K562 (cell line): ENCODE data around the gene DCTD. TPM values are rescaled to one million over a fixed set of nuclear protein-coding genes. Genes with fewer than 3 reads are reported as not detected.
A peak's percentile ranks its signal among the peaks of the same experiment; 100 is the strongest.

Source experiments
- ARID3A ChIP-seq: IDR thresholded peaks from 2 replicates; pipeline ENCODE4 v1.6.1; 2012; ENCODE audit warnings: low read depth, low read length, improper control_type of control experiment, borderline replicate concordance
- ATF7 ChIP-seq: fragments of 450-650 bp; IDR thresholded peaks from 2 replicates; pipeline ENCODE4 v1.7.1; 2014; ENCODE audit warnings: mild to moderate bottlenecking, moderate library complexity
- BRD4 ChIP-seq: fragments of 200-600 bp; sonication (generic); IDR thresholded peaks from 2 replicates; pipeline ENCODE4 v1.6.1; 2017; ENCODE audit warnings: inconsistent platforms
- GABPB2 ChIP-seq: fragments of 250-450 bp; sonication (Bioruptor Pico); conservative IDR thresholded peaks from 2 replicates; pipeline ENCODE4 v1.5.1; 2021; ENCODE audit warnings: mild to moderate bottlenecking
- GTF2B ChIP-seq: IDR thresholded peaks from 2 replicates; pipeline ENCODE4 v1.6.1; 2011; ENCODE audit not compliant: insufficient read length; ENCODE audit errors: extremely low read depth
- JUND ChIP-seq, 2 experiments: IDR thresholded peaks; 2 replicates in 1 of 2; 3 replicates in 1 of 2; pipeline ENCODE4 v1.6.1; 2011; ENCODE audit warnings: borderline replicate concordance in 2 of 2, low read depth in 2 of 2, low read length in 2 of 2, improper control_type of control experiment in 1 of 2, missing biosample characterization in 1 of 2, missing genetic modification characterization in 1 of 2, missing genetic modification reagents in 1 of 2
- KAT7 ChIP-seq: sonication (generic); formaldehyde crosslinking; IDR thresholded peaks from 2 replicates; pipeline ENCODE4 v1.8.0; 2022; ENCODE audit warnings: missing genetic modification reagents, mild to moderate bottlenecking, borderline replicate concordance
- PATZ1 ChIP-seq: fragments of 250-450 bp; sonication (Bioruptor Pico); IDR thresholded peaks from 2 replicates; pipeline ENCODE4 v1.5.0; 2020; ENCODE audit warnings: mild to moderate bottlenecking, borderline replicate concordance
- PML ChIP-seq: IDR thresholded peaks from 2 replicates; pipeline ENCODE4 v1.6.1; 2012; ENCODE audit warnings: low read length, inconsistent platforms
- RBM22 ChIP-seq: fragments of 200-400 bp; formaldehyde crosslinking; IDR thresholded peaks from 2 replicates; pipeline ENCODE4 v1.6.1; 2018; ENCODE audit warnings: low read length, low read depth; ENCODE audit not compliant: poor library complexity, severe bottlenecking
- SIRT6 ChIP-seq: IDR thresholded peaks from one replicate; pipeline ENCODE4 v1.6.1; 2012; ENCODE audit warnings: low read depth, mild to moderate bottlenecking, control low read depth, inconsistent platforms, low read length, moderate library complexity
- SMAD3 ChIP-seq: fragments of 450-650 bp; formaldehyde crosslinking; conservative IDR thresholded peaks from 2 replicates; pipeline ENCODE4 v1.4.0; 2020; ENCODE audit warnings: mild to moderate bottlenecking
- ZBTB9 ChIP-seq: fragments of 450-650 bp; formaldehyde crosslinking; IDR thresholded peaks from 2 replicates; pipeline ENCODE4 v1.4.0; 2020; ENCODE audit warnings: mild to moderate bottlenecking, moderate library complexity
- ZNF175 ChIP-seq: fragments of 200-800 bp; sonication (Bioruptor generic); IDR thresholded peaks from 2 replicates; pipeline ENCODE4 v1.6.1; 2016; ENCODE audit warnings: low read depth, mild to moderate bottlenecking, missing genetic modification characterization, missing compliant biosample characterization
- ZNF263 ChIP-seq: sonication (generic); formaldehyde crosslinking; IDR thresholded peaks from 2 replicates; pipeline ENCODE4 v1.8.0; 2022; ENCODE audit warnings: mild to moderate bottlenecking, missing genetic modification reagents, borderline replicate concordance
- ZNF507 ChIP-seq: conservative IDR thresholded peaks from 2 replicates; pipeline ENCODE4 v1.6.1; 2017; ENCODE audit warnings: missing genetic modification characterization, missing compliant biosample characterization
- ZNF655 ChIP-seq: fragments of 250-450 bp; sonication (Bioruptor Pico); IDR thresholded peaks from 2 replicates; pipeline ENCODE4 v1.5.0; 2021
- ZNF695 ChIP-seq: fragments of 450-650 bp; formaldehyde crosslinking; IDR thresholded peaks from 2 replicates; pipeline ENCODE4 v1.4.0; 2020; ENCODE audit warnings: mild to moderate bottlenecking, moderate library complexity
- ZNF696 ChIP-seq: fragments of 250-450 bp; sonication (Bioruptor Pico); conservative IDR thresholded peaks from 2 replicates; pipeline ENCODE4 v1.4.0; 2020; ENCODE audit warnings: mild to moderate bottlenecking, moderate library complexity
- ZNF76 ChIP-seq: fragments of 250-450 bp; sonication (Bioruptor Pico); IDR thresholded peaks from 2 replicates; pipeline ENCODE4 v1.4.0; 2020; ENCODE audit warnings: mild to moderate bottlenecking, moderate library complexity, borderline replicate concordance
- polyA plus RNA-seq, 8 experiments: library from polyadenylated mRNA; depleted of rRNA in 4 of 8; stranded (reverse) in 5 of 8; unstranded in 3 of 8; fragments of >200 nt; fragmentation: Nextera tagmentation in 2 of 8; fragmentation: Illumina TruSeq in 1 of 8; extraction: Ambion mirVana in 2 of 8; extraction: Trizol in 1 of 8; gene quantifications; 2 replicates each; pipeline versions ENCODE4 v1.2.1 to v1.2.3, GENCODE V29; 2011 to 2014; ENCODE audit warnings: inconsistent platforms in 1 of 8, missing spikeins in 1 of 8
- total RNA-seq, 7 experiments: library from RNA; depleted of rRNA in 6 of 7; stranded (reverse); fragments of >200 nt in 6 of 7; fragmentation: Illumina TruSeq in 2 of 7; extraction: Trizol in 2 of 7; gene quantifications; 2 replicates each; pipeline versions ENCODE4 v1.2.1 to v1.2.3, GENCODE V29; 2011 to 2021; ENCODE audit warnings: low replicate concordance in 1 of 7

DCTD gene
- total and polyA plus RNA-seq, 9 of the 15 experiments (the other 6 are each of a cell fraction or from before 2014, with no cell fraction given), result 38.7 to 114 (median 76.5) TPM

- 0 out of 2 replicates have a peak, but pooled peaks have one; percentile 37 for TF ChIP-seq ZBTB9 (CRISPR knock-in tag)
- no peak for TF ChIP-seq ZNF175 (CRISPR knock-in tag)
- no peak for TF ChIP-seq ARID3A
- TF ChIP-seq GTF2B, result no peak
- TF ChIP-seq ZNF696, result no peak
- TF ChIP-seq KAT7 (CRISPR knock-in tag), result no peak
- TF ChIP-seq SIRT6, result no peak
- TF ChIP-seq PATZ1 (CRISPR knock-in tag), result no peak
- TF ChIP-seq GABPB2 (CRISPR knock-in tag), result no peak
- no peak for TF ChIP-seq ZNF695
- peak; percentile 17; the same call in 1 of the 2 replicates for TF ChIP-seq JUND (IDR thresholded peaks at IDR 0.05; ENCODE audit: borderline replicate concordance, low read depth, low read length)
- no peak for TF ChIP-seq JUND (tag; IDR thresholded peaks at IDR 0.05; ENCODE audit: borderline replicate concordance, low read depth, low read length)
- no peak for TF ChIP-seq RBM22
- no peak for TF ChIP-seq ZNF507 (tag)
- no peak for TF ChIP-seq ZNF655 (CRISPR knock-in tag)
- no peak for TF ChIP-seq BRD4
- TF ChIP-seq PML, result no peak
- no peak for TF ChIP-seq SMAD3 (CRISPR knock-in tag)
- no peak; the same call in 1 of the 2 replicates for TF ChIP-seq ATF7
- no peak for TF ChIP-seq ZNF76
- TF ChIP-seq ZNF263 (CRISPR knock-in tag), result peak; percentile 30; the same call in 1 of the 2 replicates
Observed at GRCh38 chr4:182917182-182918043, at the start of gene DCTD (continued).
